HG03558 (cell line): Measurements from ENCODE around the gene TM4SF18.

Experiments
- ATAC-seq: cut with Tn5 transposase; IDR thresholded peaks from one replicate; pipeline ENCODE4 v1.9.1; 2021; ENCODE audit warnings: moderate number of reproducible peaks; ENCODE audit not compliant: unreplicated experiment; ENCODE audit errors: extremely low read depth

TM4SF18 gene

GRCh38 chr3:149331396-149331795 lies 2.0 kb downstream of the TM4SF18 start:
- no peak for ATAC-seq

GRCh38 chr3:149330609-149331331 lies 2.7 kb downstream of the TM4SF18 start:
- no peak for ATAC-seq

GRCh38 chr3:149327156-149327555 lies 6.3 kb downstream of the TM4SF18 start:
- no peak for ATAC-seq

- ATAC-seq = no peak
Measured at GRCh38 chr3:149325581-149325980, 7.9 kb downstream of the TM4SF18 start.

- no peak for ATAC-seq
Measured at GRCh38 chr3:149324332-149324731, 9.1 kb downstream of the TM4SF18 start.

GRCh38 chr3:149321640-149322039 lies 11.8 kb downstream of the TM4SF18 start:
- ATAC-seq = no peak

- no peak for ATAC-seq
Measured at GRCh38 chr3:149321136-149321535, 12.3 kb downstream of the TM4SF18 start.

GRCh38 chr3:149319750-149320149 lies 13.7 kb downstream of the TM4SF18 start:
- no peak for ATAC-seq

- no peak for ATAC-seq
Measured at GRCh38 chr3:149317072-149317471, 16.4 kb downstream of the TM4SF18 start.

- no peak for ATAC-seq
Measured at GRCh38 chr3:149316437-149316836, 17.0 kb downstream of the TM4SF18 start.

- no peak for ATAC-seq
Measured at GRCh38 chr3:149315694-149316093, 17.7 kb downstream of the TM4SF18 start.

- no peak for ATAC-seq
Measured at GRCh38 chr3:149314807-149315578, 18.4 kb downstream of the TM4SF18 start.

- ATAC-seq = no peak
Measured at GRCh38 chr3:149313542-149313941, 19.9 kb downstream of the TM4SF18 start.

GRCh38 chr3:149310796-149311534 lies 22.5 kb downstream of the TM4SF18 start:
- no peak for ATAC-seq

GRCh38 chr3:149307435-149307783 lies 26.0 kb downstream of the TM4SF18 start:
- no peak for ATAC-seq

- ATAC-seq = no peak
Measured at GRCh38 chr3:149306751-149307434, 26.5 kb downstream of the TM4SF18 start.

- ATAC-seq = no peak
Measured at GRCh38 chr3:149305376-149305775, 28.1 kb downstream of the TM4SF18 start.

GRCh38 chr3:149299938-149300801 lies 33.3 kb downstream of the TM4SF18 start:
- ATAC-seq = peak; percentile 59

GRCh38 chr3:149296972-149297371 lies 36.5 kb downstream of the TM4SF18 start:
- no peak for ATAC-seq

- ATAC-seq = no peak
Measured at GRCh38 chr3:149292666-149293065, 40.8 kb downstream of the TM4SF18 start.
